GM18505 (cell line): ENCODE measurements around the gene TMEM150C.
"Not testable (repeated sequence)": the region's sequence is repeated elsewhere in the genome, so short reads cannot be mapped to it uniquely, and the experiment has no call there.

ENCODE experiments used
- ATAC-seq: cut with Tn5 transposase; IDR thresholded peaks from one replicate; pipeline ENCODE4 v1.9.1; 2021; ENCODE audit not compliant: unreplicated experiment
- POLR2A ChIP-seq: IDR thresholded peaks from 4 replicates; pipeline ENCODE4 v1.6.1; 2011; ENCODE audit warnings: borderline replicate concordance; ENCODE audit not compliant: insufficient read depth, insufficient read length; ENCODE audit errors: extremely low read depth

Gene TMEM150C

GRCh38 chr4:82484996-82485783, 76.6 kb downstream of the TMEM150C start:
- ATAC-seq, result no peak
- TF ChIP-seq POLR2A, result no peak

GRCh38 chr4:82482387-82482786, 79.4 kb downstream of the TMEM150C start:
- no peak for ATAC-seq
- no peak for TF ChIP-seq POLR2A

- ATAC-seq, result no peak
- TF ChIP-seq POLR2A, result no peak
Measured at GRCh38 chr4:82481506-82481840, 80.3 kb downstream of the TMEM150C start.

GRCh38 chr4:82480771-82481505, 80.8 kb downstream of the TMEM150C start:
- no peak for ATAC-seq
- TF ChIP-seq POLR2A, result no peak

GRCh38 chr4:82479562-82479961, 82.2 kb downstream of the TMEM150C start:
- no peak for TF ChIP-seq POLR2A
- ATAC-seq, result no peak

- ATAC-seq, result not testable (repeated sequence)
Measured at GRCh38 chr4:82477469-82477868, 84.3 kb downstream of the TMEM150C start.

GRCh38 chr4:82475931-82476330, 85.9 kb downstream of the TMEM150C start:
- ATAC-seq, result not testable (repeated sequence)

- no peak for TF ChIP-seq POLR2A
- no peak for ATAC-seq
Measured at GRCh38 chr4:82473621-82474164, 88.1 kb downstream of the TMEM150C start.

GRCh38 chr4:82473080-82473479, 88.7 kb downstream of the TMEM150C start:
- ATAC-seq, result not testable (repeated sequence)

- no peak for ATAC-seq
- TF ChIP-seq POLR2A, result no peak
Measured at GRCh38 chr4:82469791-82470345, 91.9 kb downstream of the TMEM150C start.

- TF ChIP-seq POLR2A, result no peak
- ATAC-seq, result no peak
Measured at GRCh38 chr4:82467471-82467870, 94.3 kb downstream of the TMEM150C start.

- no peak for ATAC-seq
- no peak for TF ChIP-seq POLR2A
Measured at GRCh38 chr4:82463221-82463620, 98.6 kb downstream of the TMEM150C start.

GRCh38 chr4:82462415-82462831, 99.4 kb downstream of the TMEM150C start:
- TF ChIP-seq POLR2A, result no peak
- no peak for ATAC-seq

- no peak for TF ChIP-seq POLR2A
- no peak for ATAC-seq
Measured at GRCh38 chr4:82461710-82462109, 100.1 kb downstream of the TMEM150C start.
